HG03175 (cell line): ENCODE data around the gene USP19.

ENCODE experiments used
- ATAC-seq: cut with Tn5 transposase; IDR thresholded peaks from one replicate; pipeline ENCODE4 v1.9.1; 2021; ENCODE audit warnings: mild to moderate bottlenecking, moderate library complexity; ENCODE audit not compliant: unreplicated experiment

The USP19 gene

DNA sequence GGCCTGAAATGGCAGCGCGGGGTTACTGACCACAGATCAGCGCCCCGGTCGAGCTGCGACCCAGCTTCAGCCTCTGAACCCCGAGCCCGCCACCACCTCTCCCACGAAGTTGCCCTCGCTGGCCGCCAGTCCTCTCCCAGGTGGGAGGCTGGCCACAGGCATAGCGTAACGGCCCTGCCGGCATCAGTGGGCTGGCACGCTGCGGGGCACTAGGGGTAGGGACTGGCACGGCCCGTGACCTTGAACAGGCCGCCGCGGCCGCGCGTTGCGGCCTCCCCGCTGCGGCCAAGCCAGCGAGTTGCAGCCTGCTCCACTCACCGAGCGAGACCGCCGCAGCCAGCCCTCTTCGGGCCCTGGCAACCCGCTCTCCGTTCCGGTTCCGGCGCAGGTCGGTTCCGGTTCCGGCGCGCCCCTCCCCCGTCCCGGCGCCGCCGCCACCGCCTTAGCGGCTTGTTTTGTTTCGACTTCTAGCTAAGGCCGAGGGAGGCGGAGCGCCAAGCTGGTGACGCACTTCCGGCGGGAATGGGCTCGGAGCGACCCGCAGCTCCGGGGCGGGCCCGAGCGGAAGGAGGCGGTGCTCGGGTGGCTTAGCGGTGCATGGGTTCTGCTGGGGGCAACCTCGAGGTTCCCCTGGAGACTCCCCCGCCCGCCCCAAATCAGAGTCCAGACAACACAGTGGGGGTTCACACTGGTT, at the start of gene USP19:
Gene USP19 (minus strand): TSS at position 386 of the 694 bp plus-strand sequence. CDS start 1,678 bp downstream, outside the sequence.
- ATAC-seq, result peak; percentile 89

DNA sequence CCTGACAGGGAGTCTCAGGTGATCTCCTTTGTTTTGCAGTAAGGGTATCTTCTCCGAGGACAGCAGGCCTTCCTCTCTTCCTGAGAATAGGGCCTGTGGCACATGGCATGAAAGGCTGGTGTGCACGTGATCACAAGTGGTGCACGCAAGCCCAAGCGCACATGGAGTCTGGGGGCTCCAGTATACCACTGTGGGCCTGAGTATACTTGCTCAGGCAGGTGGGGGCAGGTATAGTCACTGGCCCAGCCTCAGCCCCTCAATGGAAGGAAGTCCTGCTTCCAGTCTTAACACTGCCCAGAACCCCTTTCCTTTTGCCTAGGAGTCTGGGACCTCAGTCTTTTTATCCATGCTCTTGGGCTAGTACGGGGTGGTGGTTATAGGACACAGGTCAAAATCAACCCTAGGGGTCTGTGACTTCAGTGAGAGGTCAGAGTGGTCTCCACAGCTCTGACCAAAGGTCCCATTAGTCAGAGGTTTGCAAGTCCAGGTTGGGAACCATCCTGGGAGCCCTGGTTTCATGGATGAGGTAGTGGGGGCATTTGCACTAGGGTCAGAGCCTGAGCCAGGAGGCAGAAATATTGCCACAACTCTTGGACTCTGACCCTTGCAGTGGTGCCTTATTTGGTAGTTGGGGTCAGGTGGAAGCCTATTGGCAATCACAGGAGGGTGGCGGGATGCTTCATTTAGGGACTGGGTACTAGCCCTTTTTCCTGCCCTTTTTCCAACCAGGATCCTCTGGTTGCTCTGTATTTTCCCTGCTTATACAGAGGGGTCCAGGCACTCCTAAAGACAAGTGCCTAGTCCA, 46.3 kb upstream of the USP19 start:
- ATAC-seq, result no peak

- ATAC-seq, result peak; percentile 69
Measured at GRCh38 chr3:49165771-49166751, 45.4 kb upstream of the USP19 start, which contains the start of gene CCDC71. TSS of gene CCDC71 (minus strand) at chr3:49166331. CDS start at chr3:49164208, 2,123 bp downstream.

GRCh38 chr3:49164983-49165720, 44.5 kb upstream of the USP19 start:
- no peak for ATAC-seq

GRCh38 chr3:49163609-49164008, 43.0 kb upstream of the USP19 start:
- no peak for ATAC-seq

- no peak for ATAC-seq
Measured at GRCh38 chr3:49162751-49163419, 42.3 kb upstream of the USP19 start.

- no peak for ATAC-seq
Measured at GRCh38 chr3:49161808-49162530, 41.3 kb upstream of the USP19 start.

GRCh38 chr3:49161197-49161596, 40.6 kb upstream of the USP19 start:
- no peak for ATAC-seq

DNA sequence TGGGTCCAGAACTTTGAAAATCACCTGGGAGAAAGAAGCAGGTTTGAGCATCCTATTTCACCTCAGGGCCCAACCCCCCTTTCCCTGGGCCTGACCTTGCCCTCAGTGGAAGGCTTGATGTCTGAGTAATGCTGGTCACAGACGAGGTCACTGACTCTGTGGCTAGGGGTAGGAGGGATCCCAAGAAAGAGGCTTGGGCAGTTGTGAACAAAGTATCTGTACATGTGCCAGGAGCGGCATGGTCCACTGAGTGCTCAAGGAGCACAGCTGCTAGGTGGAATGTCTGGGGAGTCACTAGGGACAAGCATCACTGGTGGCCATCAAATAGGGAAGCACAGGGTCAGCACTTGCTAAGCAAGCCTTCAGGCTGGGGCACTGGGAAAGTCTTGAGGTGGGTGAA, 38.2 kb upstream of the USP19 start:
- ATAC-seq, result no peak

DNA sequence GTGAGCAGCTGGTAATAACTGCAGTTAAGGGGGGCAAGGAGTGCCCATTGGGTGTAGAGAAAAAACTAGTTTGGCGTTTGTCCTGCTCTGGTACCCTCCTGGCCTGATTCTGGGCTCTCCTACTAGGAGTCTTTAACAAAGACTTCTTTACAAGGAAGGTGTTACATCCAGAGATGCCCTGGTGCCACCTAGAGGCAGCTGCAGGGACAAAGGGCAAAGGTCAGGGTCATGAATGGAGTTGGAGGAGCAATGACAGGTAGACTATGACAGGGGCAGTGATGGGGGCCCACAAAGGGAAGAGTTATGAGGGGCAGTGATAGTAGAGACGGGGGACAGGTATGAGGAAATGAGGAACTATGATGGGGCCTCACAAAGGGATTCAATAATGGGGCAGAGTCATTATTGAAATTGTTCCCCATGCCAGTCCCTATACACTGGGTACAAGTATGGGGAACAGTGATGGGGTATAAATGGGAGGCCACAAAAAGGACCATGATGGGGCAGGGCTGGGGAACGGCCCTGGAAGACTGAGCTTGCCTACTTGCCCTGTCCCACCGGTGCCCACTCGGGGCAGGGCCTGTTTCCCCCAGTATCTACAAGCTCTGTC, 37.6 kb upstream of the USP19 start:
- no peak for ATAC-seq

- ATAC-seq, result no peak
Measured at GRCh38 chr3:49157289-49157688, 36.7 kb upstream of the USP19 start.

GRCh38 chr3:49153349-49153912, 32.8 kb upstream of the USP19 start:
- ATAC-seq, result no peak

DNA sequence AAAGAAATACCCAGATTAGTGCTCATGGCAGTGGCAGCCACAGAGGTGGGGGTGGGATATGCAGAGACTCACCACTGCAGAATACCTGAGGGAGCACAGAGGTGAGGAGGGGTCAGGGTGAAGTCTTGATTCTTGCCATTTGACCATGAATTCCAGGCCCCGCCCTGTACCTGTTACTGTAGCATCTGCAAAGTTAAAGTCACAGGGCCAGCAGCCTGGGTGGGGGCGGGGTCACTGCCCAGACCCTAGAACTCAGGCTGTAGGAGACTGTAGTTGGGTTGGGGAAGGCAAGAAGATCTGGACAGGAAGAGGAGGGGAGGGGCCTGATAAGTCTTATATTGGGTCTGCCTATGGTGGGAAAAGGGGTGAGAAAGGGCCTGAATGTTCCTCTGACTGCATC, 31.0 kb upstream of the USP19 start:
- no peak for ATAC-seq

GRCh38 chr3:49148159-49148558, 27.5 kb upstream of the USP19 start:
- no peak for ATAC-seq

- ATAC-seq, result no peak
Measured at GRCh38 chr3:49140080-49140479, 19.5 kb upstream of the USP19 start.

GRCh38 chr3:49135499-49135898, 14.9 kb upstream of the USP19 start:
- no peak for ATAC-seq

DNA sequence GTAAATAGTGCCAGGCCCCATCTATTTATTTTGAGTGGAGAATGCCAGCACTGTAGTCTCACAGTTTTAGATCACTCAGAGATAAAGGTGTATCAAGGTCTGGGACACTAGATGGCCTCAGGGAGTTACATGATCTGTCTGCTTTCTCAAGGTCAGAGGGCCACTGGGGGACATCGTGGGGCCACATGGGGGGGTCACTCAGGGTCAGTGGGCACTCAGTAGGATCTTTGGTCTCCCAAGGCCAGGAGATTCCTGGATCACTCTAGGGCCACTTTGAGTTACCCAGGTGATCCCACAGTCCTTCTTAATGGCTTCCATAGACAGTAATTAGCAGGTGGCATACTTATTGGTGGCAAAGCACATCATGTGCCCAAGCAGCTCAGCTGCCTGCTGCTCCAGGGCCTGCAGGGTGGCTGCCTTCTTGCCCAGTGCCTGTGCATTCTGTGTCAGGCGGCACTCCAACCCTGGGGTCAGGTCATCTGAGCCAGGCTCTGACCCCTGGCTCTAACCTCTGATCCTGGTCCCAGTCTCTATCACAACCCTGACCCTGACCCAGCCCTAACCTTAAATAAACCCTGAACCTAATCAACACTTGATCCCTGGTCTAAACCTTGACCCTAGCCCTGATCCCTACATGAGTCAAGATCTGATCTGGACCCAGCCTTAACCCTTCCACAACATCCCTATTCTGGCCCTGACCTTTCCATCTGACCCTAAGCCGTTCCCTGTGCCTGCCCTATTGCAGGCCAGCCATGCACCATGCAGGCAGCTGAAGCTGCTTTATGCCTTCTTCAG, 14.0 kb upstream of the USP19 start:
- ATAC-seq, result no peak
